GM21723 (cell line): ENCODE data around the gene POGZ.
A peak's percentile ranks its signal among the peaks of the same experiment; 100 is the strongest.
"Not testable (repeated sequence)": the region's sequence is repeated elsewhere in the genome, so short reads cannot be mapped to it uniquely, and the experiment has no call there.

Experiments used
- ATAC-seq: cut with Tn5 transposase; IDR thresholded peaks from one replicate; pipeline ENCODE4 v1.9.1; 2021; ENCODE audit warnings: mild to moderate bottlenecking, moderate library complexity; ENCODE audit not compliant: unreplicated experiment

POGZ gene

GRCh38 chr1:151418081-151418480 is 41.2 kb downstream of the POGZ start:
- no peak for ATAC-seq

DNA sequence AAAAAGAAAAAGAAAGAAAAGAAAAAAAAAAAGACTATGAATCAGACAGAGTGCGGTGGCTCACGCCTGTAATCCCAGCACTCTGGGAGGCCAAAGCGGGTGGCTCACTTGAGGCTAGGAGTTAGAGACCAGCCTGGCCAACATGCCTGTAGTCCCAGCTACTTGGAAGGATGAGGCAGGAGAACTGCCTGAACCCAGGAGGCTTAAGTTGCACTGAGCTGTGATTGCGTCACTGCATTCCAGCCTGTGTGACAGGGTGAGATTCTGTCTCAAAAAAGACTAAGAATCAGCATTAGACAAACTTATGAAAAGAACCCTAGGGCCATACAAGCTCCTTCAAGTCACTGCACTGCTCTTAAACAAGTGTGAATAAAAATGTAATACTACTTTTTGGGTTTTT is 43.1 kb downstream of the POGZ start:
- ATAC-seq, result no peak

GRCh38 chr1:151411884-151412283 is 47.4 kb downstream of the POGZ start:
- ATAC-seq, result no peak

- ATAC-seq, result no peak
Measured at GRCh38 chr1:151408891-151409290, 50.4 kb downstream of the POGZ start.

DNA sequence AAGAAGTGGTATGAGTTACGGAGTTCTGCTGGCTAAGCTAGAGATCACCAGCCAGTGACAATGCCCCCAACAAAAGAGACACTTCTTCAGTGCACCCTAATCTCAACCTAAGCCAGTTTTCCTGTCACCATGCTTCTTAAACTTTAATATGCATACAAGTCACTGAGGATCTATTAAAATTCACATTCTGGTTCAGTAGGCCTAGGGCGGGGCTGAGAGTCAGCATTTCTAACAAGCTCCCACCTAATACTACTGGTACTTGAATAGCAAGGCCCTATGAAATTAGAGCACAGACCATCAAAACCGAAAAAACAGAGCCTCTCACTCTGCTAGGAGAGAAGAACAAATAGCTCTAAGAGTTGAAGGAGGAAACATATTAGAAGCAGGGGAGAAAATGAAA is 52.0 kb downstream of the POGZ start:
- no peak for ATAC-seq

DNA sequence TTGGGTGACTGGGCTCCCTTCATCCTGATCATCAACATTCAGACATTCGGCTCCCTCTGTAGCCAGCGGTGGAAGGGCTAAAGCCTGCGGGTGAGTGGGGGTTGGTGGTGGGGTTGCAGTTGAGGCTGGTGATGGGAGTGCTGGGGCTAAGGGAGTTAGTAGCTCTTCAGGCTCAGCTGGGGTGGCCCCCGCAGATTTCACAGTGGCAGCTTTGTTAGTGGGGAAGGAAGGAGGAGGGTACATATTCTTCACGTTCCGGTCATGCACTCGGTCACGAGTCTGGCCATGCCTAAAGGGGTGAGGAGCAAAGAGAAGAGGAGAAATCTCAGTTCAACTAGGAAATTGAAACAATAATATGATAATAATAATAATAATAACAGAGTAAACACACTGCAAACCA is 53.1 kb downstream of the POGZ start:
- no peak for ATAC-seq

GRCh38 chr1:151405187-151405951 is 53.9 kb downstream of the POGZ start:
- ATAC-seq, result no peak

- no peak for ATAC-seq
Measured at GRCh38 chr1:151403612-151404011, 55.7 kb downstream of the POGZ start.

DNA sequence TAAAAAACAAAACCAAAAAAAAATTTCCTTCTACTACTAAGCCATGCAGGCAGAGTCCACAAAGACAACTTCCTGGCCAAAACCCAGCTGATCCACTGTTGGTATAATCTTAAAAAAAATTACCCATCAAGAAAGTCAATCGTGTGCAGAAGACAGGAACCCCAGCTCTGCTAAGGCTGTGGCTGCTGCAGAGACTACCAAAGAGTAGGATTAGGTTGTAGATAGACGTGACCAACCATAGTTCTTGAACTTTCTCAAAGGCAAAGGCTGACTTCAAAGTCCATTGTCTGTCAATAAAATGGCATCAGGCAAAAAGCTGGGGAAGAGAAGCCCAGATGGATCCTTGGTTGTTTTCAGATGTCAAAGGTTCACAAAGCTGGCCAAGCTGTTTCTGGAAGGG is 56.5 kb downstream of the POGZ start:
- ATAC-seq, result no peak

GRCh38 chr1:151401860-151402259 is 57.4 kb downstream of the POGZ start:
- ATAC-seq, result no peak

DNA sequence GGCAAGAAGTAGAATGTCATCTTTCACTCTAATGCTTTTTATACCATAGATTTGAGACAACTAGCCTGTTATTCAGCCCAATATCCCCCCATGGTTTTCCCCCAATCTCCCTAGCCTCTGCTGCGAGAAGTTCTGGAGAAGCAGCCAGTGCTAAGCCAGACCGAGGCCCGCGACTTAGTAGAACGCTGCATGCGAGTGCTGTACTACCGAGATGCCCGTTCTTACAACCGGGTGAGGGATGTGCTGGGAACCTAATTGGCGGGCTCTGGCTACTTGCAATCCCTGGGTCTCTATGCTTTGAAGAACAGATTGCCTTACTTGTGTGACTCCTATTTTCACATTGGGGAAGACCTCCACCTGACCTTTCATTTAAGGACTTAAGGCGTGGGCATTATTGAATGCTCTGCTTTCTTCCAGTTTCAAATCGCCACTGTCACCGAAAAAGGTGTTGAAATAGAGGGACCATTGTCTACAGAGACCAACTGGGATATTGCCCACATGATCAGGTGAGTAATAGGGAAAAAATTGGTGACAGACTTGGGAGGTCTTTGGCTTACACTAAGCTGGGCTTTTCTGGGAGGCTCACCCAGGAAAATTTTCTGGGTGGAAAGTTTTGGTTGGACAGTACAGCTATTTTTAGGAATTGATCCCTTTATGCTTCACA is 58.0 kb downstream of the POGZ start:
- ATAC-seq, result no peak

DNA sequence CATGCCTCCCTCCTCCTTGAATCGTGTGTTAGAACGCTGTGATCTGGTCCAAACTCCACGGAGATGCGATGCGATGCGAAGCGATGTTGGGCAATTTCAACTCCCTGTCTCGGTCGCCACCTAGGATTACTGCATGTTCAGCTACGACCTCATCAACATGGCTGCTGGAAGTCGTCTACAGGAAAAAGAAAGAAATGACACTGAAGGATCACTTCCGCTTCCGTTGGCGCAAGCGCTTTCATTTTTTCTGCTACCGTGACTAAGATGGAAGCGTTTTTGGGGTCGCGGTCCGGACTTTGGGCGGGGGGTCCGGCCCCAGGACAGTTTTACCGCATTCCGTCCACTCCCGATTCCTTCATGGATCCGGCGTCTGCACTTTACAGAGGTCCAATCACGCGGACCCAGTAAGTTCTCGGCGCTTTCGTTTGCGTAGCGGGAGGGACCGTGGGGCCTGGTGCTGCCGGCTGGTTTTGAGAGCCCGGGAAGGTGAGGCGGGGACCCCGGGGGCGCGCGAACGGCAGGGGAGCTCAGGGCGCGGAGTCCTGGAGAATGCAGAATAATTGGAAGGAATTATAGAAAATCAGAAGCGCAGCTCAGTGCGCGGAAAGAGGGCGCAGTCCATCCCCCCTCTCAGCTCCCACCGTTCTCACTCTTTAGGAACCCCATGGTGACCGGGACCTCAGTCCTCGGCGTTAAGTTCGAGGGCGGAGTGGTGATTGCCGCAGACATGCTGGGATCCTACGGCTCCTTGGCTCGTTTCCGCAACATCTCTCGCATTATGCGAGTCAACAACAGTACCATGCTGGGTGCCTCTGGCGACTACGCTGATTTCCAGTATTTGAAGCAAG is 59.7 kb downstream of the POGZ start, which contains the start of gene PSMB4:
TSS of gene PSMB4 (plus strand) at position 250 of the 848 bp plus-strand sequence. CDS start at position 265, 15 bp downstream.
- peak; percentile 86 for ATAC-seq

DNA sequence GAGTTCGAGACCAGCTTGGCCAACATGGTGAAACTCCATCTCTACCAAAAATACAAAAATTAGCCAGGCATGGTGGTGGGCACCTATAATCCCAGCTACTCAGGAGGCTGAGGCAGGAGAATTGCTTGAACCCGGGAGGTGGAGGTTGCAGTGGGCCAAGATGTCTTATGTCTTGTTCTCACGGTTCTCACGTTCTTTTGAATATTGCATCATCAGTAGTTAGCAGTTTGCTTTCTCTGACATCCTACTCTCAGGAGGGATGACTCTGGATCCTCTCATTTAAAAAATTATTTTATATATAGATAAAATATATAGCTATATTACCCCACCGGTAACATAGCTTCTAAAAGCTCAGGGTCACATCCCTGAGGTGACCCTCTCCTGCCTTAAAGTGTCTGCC is 63.0 kb downstream of the POGZ start:
- ATAC-seq, result not testable (repeated sequence)

DNA sequence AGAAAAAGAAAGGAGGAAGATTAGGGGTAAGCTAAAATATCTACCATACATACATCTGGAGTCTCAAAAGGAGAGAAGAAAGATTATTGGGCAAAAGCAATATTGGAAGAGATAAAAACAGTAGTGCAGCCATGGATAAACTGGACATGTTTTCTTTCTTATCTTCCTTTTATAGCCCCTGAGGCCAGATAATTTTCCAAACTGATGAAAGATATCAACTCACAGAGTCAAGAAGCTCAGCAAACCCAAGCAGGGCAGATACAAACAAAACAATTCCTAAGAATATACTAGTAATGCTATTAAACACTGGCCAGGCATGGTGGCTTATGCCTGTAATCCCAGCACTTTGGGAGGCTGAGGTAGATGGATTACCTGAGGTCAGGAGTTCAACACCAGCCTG is 65.7 kb downstream of the POGZ start:
- ATAC-seq, result no peak

DNA sequence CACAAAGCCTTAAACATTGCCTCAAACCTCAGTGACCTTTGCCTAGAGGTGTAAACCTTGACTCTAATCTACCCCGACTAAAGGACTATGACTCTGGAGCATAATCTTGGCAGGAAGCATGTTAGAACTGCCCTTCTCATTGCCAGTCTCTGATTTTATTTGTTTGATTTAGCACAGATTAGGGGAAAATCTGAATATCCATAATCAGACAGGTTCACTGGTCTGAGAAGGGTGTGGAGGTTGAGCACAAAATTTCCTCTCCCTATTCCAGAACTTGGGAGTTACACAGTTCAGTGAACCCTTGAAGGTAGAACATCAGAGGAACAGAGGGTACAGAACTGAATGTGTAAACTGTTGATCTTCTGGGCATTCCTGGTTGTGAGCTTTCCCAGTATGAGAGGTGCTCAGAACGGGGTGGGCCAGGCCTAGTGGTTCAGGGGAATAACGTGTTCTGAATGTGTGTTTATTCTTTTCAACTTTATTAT is 68.2 kb downstream of the POGZ start:
- no peak for ATAC-seq

- ATAC-seq, result not testable (repeated sequence)
Measured at GRCh38 chr1:151390221-151391078, 68.8 kb downstream of the POGZ start.

DNA sequence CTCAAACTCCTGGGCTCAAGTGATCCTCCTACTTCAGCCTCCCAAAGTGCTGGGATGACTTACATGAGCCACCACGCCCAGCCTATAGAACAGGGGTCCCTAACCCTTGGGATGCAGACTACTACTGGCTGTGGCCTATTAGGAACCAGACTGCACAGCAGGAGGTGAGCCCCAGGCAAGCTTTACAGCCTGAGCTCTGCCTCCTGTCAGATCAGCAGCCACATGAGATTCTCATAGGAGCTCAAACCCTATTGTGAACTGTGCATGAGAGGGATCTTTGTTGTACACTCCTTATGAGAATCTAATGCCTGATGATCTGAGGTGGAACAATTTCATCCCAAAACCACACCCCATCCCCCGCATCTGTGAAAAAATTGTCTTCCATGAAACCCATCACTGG is 73.3 kb downstream of the POGZ start:
- ATAC-seq, result no peak

GRCh38 chr1:151384584-151384983 is 74.7 kb downstream of the POGZ start:
- ATAC-seq, result no peak

GRCh38 chr1:151377150-151377884 is 82.0 kb downstream of the POGZ start:
- no peak for ATAC-seq

GRCh38 chr1:151373196-151373595 is 86.1 kb downstream of the POGZ start:
- no peak for ATAC-seq
